HCT116 (cell line): ENCODE measurements around the gene CCDC91. TPM values are rescaled to one million over a fixed set of nuclear protein-coding genes. Genes with fewer than 3 reads are reported as not detected.

Source experiments
- ATAC-seq: fragments of 200-7000 bp; cut with Tn5 transposase; 2 replicates; pipeline ENCODE4 v1.9.1; 2020; ENCODE audit warnings: mild to moderate bottlenecking, moderate library complexity
- BruUV-seq: library from RNA; stranded (reverse); fragments of 400-500 nt; replicated peaks from 2 replicates; lab custom pipeline; 2021; lab: Mats Ljungman, UMichigan
- CTCF ChIA-PET: fragments of 300-600 bp; sonication (Branson Sonifier 250); formaldehyde crosslinking; loops from one replicate; lab custom pipeline; 2021; ENCODE audit warnings: antibody characterized with exemption; lab: Charles Lee
- POLR2A ChIA-PET: fragments of 300-600, 350-600 bp; sonication (Branson Sonifier 250); formaldehyde crosslinking; loops from one replicate; lab custom pipeline; 2021; ENCODE audit warnings: antibody characterized with exemption; lab: Charles Lee
- RAD21 ChIA-PET, 2 experiments: fragments of 300-600 bp; sonication (Branson Sonifier 250); formaldehyde crosslinking; loops; one replicate each; lab custom pipeline; 2023; ENCODE audit warnings: low total read pairs in 2 of 2; ENCODE audit not compliant: uncharacterized antibody in 2 of 2, unreplicated experiment in 2 of 2, low non-redundant PET in 1 of 2; lab: Charles Lee
- DNase-seq: peaks from one replicate; pipeline ENCODE4 v3.0.0-alpha.2; 2010; ENCODE audit warnings: low read depth, low spot score
- H2AFZ ChIP-seq: fragments of 200-600 bp; shearing (Covaris generic), sonication (generic); 2 replicates; pipeline ENCODE4 v1.6.1; 2017; ENCODE audit warnings: low read depth, mixed run types, mixed read lengths, antibody characterized with exemption, low read length; ENCODE audit not compliant: poor library complexity, severe bottlenecking
- H3K27ac ChIP-seq: 2 replicates; pipeline ENCODE4 v1.5.1; 2012; ENCODE audit warnings: low read depth, low read length
- H3K27me3 ChIP-seq: fragments of 200-600 bp; sonication (generic); 2 replicates; pipeline ENCODE4 v1.6.1; 2016; ENCODE audit warnings: mixed run types, low read length, mixed read lengths; ENCODE audit not compliant: insufficient read depth
- H3K36me3 ChIP-seq, 2 experiments: fragments of 200-500 bp in 1 of 2; fragments of 200-600 bp in 1 of 2; sonication (Bioruptor generic) in 1 of 2; sonication (generic) in 1 of 2; 2 replicates each; pipeline versions ENCODE4 v1.5.1 to v1.6.1; 2014 to 2016; ENCODE audit warnings: low read length in 2 of 2, inconsistent platforms in 1 of 2, mixed read lengths in 1 of 2, mixed run types in 1 of 2; ENCODE audit not compliant: insufficient read depth in 2 of 2, control insufficient read depth in 1 of 2
- H3K4me1 ChIP-seq, 2 experiments: fragments of 200-600 bp in 1 of 2; sonication (generic) in 1 of 2; 2 replicates each; pipeline versions ENCODE4 v1.5.1 to v1.6.1; 2012 to 2017; ENCODE audit warnings: low read length in 2 of 2, inconsistent platforms in 1 of 2, mild to moderate bottlenecking in 1 of 2, mixed read lengths in 1 of 2, mixed run types in 1 of 2, moderate library complexity in 1 of 2; ENCODE audit not compliant: insufficient read depth in 2 of 2, control insufficient read depth in 1 of 2
- H3K4me2 ChIP-seq: fragments of 200-600 bp; sonication (generic); 2 replicates; pipeline ENCODE4 v1.6.1; 2017; ENCODE audit warnings: mixed run types, low read length, mixed read lengths
- H3K4me3 ChIP-seq, 2 experiments: fragments of 200-600 bp in 1 of 2; sonication (generic) in 1 of 2; replicated peaks in 1 of 2; 2 replicates each; pipeline ENCODE4 v1.5.1; 2011 to 2016; ENCODE audit warnings: low read length in 2 of 2, control low read depth in 1 of 2, low read depth in 1 of 2, mild to moderate bottlenecking in 1 of 2, mixed read lengths in 1 of 2, mixed run types in 1 of 2
- H3K79me2 ChIP-seq: fragments of 200-600 bp; sonication (generic); 2 replicates; pipeline ENCODE4 v1.6.1; 2017; ENCODE audit warnings: mild to moderate bottlenecking, mixed run types, low read length, moderate library complexity, mixed read lengths; ENCODE audit not compliant: insufficient read depth
- H3K9ac ChIP-seq: fragments of 200-600 bp; sonication (generic); 2 replicates; pipeline ENCODE4 v1.6.1; 2016; ENCODE audit warnings: low read length, mixed read lengths
- H3K9me2 ChIP-seq: fragments of 200-600 bp; sonication (generic), shearing (Covaris generic); 2 replicates; pipeline ENCODE4 v1.6.1; 2017; ENCODE audit warnings: mixed run types, mild to moderate bottlenecking, moderate library complexity; ENCODE audit not compliant: insufficient read depth
- H3K9me3 ChIP-seq, 2 experiments: fragments of 200-500 bp in 1 of 2; fragments of 200-600 bp in 1 of 2; sonication (Bioruptor generic) in 1 of 2; sonication (generic) in 1 of 2; 2 replicates each; pipeline ENCODE4 v1.6.1; 2014 to 2017; ENCODE audit warnings: low read length in 2 of 2, mixed read lengths in 2 of 2, inconsistent platforms in 1 of 2, low read depth in 1 of 2, mild to moderate bottlenecking in 1 of 2, mixed run types in 1 of 2, moderate library complexity in 1 of 2; ENCODE audit not compliant: control insufficient read depth in 1 of 2, insufficient read depth in 1 of 2
- H4K20me1 ChIP-seq: fragments of 200-600 bp; sonication (generic), shearing (Covaris generic); 2 replicates; pipeline ENCODE4 v1.6.1; 2017; ENCODE audit warnings: mixed run types, mild to moderate bottlenecking, moderate library complexity; ENCODE audit not compliant: insufficient read depth
- CBX3 ChIP-seq: IDR thresholded peaks from 2 replicates; pipeline ENCODE4 v1.6.1; 2012; ENCODE audit warnings: low read depth
- CEBPB ChIP-seq: IDR thresholded peaks from 2 replicates; pipeline ENCODE4 v1.6.1; 2012; ENCODE audit warnings: low read depth
- CTCF ChIP-seq, 3 experiments: fragments of 200-600 bp in 1 of 3; sonication (generic) in 1 of 3; IDR thresholded peaks in 2 of 3; conservative IDR thresholded peaks in 1 of 3; 2 replicates each; pipeline ENCODE4 v1.5.1; 2012 to 2017; ENCODE audit warnings: low read depth in 2 of 3, low read length in 2 of 3, antibody characterized with exemption in 1 of 3, borderline replicate concordance in 1 of 3, control low read depth in 1 of 3, mild to moderate bottlenecking in 1 of 3, mixed read lengths in 1 of 3, mixed run types in 1 of 3, moderate library complexity in 1 of 3; ENCODE audit not compliant: insufficient read depth in 1 of 3
- ELF1 ChIP-seq: IDR thresholded peaks from 2 replicates; pipeline ENCODE4 v1.6.1; 2012; ENCODE audit warnings: low read depth, borderline replicate concordance
- EZH2 ChIP-seq: fragments of 200-600 bp; sonication (generic); IDR thresholded peaks from 2 replicates; pipeline ENCODE4 v1.6.1; 2017; ENCODE audit warnings: antibody characterized with exemption, mixed run types
- EZH2phosphoT487 ChIP-seq: fragments of 200-600 bp; IDR thresholded peaks from 2 replicates; pipeline ENCODE4 v1.6.1; 2018; ENCODE audit warnings: antibody characterized with exemption, borderline replicate concordance
- FOSL1 ChIP-seq: IDR thresholded peaks from 2 replicates; pipeline ENCODE4 v1.6.1; 2012; ENCODE audit warnings: low read depth
- MAX ChIP-seq: IDR thresholded peaks from 2 replicates; pipeline ENCODE4 v1.6.1; 2012
- POLR2A ChIP-seq: IDR thresholded peaks from 2 replicates; pipeline ENCODE4 v1.7.0; 2011; ENCODE audit warnings: borderline replicate concordance; ENCODE audit not compliant: insufficient read depth, insufficient read length; ENCODE audit errors: extremely low read depth
- POLR2AphosphoS5 ChIP-seq: IDR thresholded peaks from 2 replicates; pipeline ENCODE4 v1.6.1; 2011; ENCODE audit warnings: mild to moderate bottlenecking, low read depth, low read length, moderate library complexity
- RAD21 ChIP-seq: IDR thresholded peaks from 2 replicates; pipeline ENCODE4 v1.6.1; 2012; ENCODE audit warnings: low read depth, mild to moderate bottlenecking
- SIN3A ChIP-seq: IDR thresholded peaks from 2 replicates; pipeline ENCODE4 v1.6.1; 2012; ENCODE audit warnings: low read depth
- SP1 ChIP-seq: IDR thresholded peaks from 2 replicates; pipeline ENCODE4 v1.6.1; 2012; ENCODE audit warnings: low read depth
- SRF ChIP-seq: IDR thresholded peaks from 2 replicates; pipeline ENCODE4 v1.6.1; 2012; ENCODE audit warnings: low read depth
- ZFX ChIP-seq: fragments of 450-650 bp; IDR thresholded peaks from 2 replicates; pipeline ENCODE4 v1.6.1; 2017
- intact Hi-C: fragments of 100-400 bp; cut with micrococcal nuclease; formaldehyde crosslinking; loops from 2 replicates; pipeline ENCODE4 v1.10.0; 2022
- total RNA-seq: library from RNA; stranded (reverse); gene quantifications from one replicate; pipeline ENCODE4 v1.2.1, GENCODE V29; 2021; ENCODE audit not compliant: unreplicated experiment

Gene CCDC91
- total RNA-seq, 1 experiment from 2014 or later, result 18.1 TPM

GRCh38 chr12:28346567-28346966 lies 156.3 kb downstream of the CCDC91 start:
- TF ChIP-seq FOSL1, result no peak
- no peak for TF ChIP-seq CEBPB
- no peak for TF ChIP-seq SIN3A
- no peak for TF ChIP-seq RAD21
- no peak for TF ChIP-seq ZFX
- no peak for TF ChIP-seq ELF1
- TF ChIP-seq SRF, result no peak
- no peak for TF ChIP-seq CTCF (IDR thresholded peaks at IDR 0.05 in 2 of 3, conservative IDR thresholded peaks at IDR 0.05 in 1 of 3; ENCODE audit: borderline replicate concordance in 1 of 3, insufficient read depth in 1 of 3, low read depth in 2 of 3, low read length in 2 of 3)
- Histone ChIP-seq H3K4me3 (no peak overlapping the region), H3K9me3 (no peaks in the 10 kb centered on the region), H3K27ac (no peak overlapping the region), H3K4me1 (no peaks in the 10 kb centered on the region), H3K27me3 (no peaks in the 10 kb centered on the region), H4K20me1 (no peaks in the 10 kb centered on the region), H2AFZ (no peak overlapping the region), H3K9me2 (no peaks in the 10 kb centered on the region), H3K9ac (no peak overlapping the region), H3K36me3 (no peaks in the 10 kb centered on the region), H3K79me2 (no peaks in the 10 kb centered on the region), H3K4me2 (no peak overlapping the region)
- ATAC-seq (no peak), DNase-seq (no peak)
- ChIA-PET POLR2A (no interaction called here), CTCF (no interaction called here), RAD21 (no interaction called here)
- no TSS peak for BruUV-seq
- intact Hi-C loops, result no loop called here

- H3K4me1 ChIP-seq, result no peaks in the 10 kb centered on the region
These were observed 158.9 kb downstream of the CCDC91 start for GRCh38 chr12:28349196-28349595.

More at GRCh38 chr12:28349196-28349595, 158.9 kb downstream of the CCDC91 start:
- no peak overlapping the region for H2AFZ ChIP-seq
- H3K9me2 ChIP-seq, result no peaks in the 10 kb centered on the region
- no peak for TF ChIP-seq EZH2
- TF ChIP-seq MAX, result no peak
- no peak for TF ChIP-seq EZH2phosphoT487
- TF ChIP-seq POLR2AphosphoS5, result no peak
- no peak for TF ChIP-seq CBX3
- no peak for TF ChIP-seq SP1
- TF ChIP-seq POLR2A, result no peak
- TF ChIP-seq, all 23 proteins: peak for 0
- H3K27ac ChIP-seq, result no peak overlapping the region
- peaks cover 0 to 5% of the 10 kb centered on the region in 2 experiments; a peak in 1 of 4 replicates for H3K9me3 ChIP-seq
- no peak overlapping the region for H3K4me2 ChIP-seq
- H3K4me3 ChIP-seq, result no peak overlapping the region
- no peak for DNase-seq
- H3K79me2 ChIP-seq, result no peaks in the 10 kb centered on the region
- H3K36me3 ChIP-seq, result no peaks in the 10 kb centered on the region
- H3K9ac ChIP-seq, result no peak overlapping the region
- no TSS peak for BruUV-seq
- POLR2A ChIA-PET, result no interaction called here
- no peaks in the 10 kb centered on the region for H4K20me1 ChIP-seq
- CTCF ChIA-PET, result no interaction called here
- no peak for ATAC-seq
- intact Hi-C loops, result no loop called here
- RAD21 ChIA-PET, result no interaction called here
- H3K27me3 ChIP-seq, result no peaks in the 10 kb centered on the region
